Prostate gland (tissue), 2 donors: ENCODE measurements around the gene KLHL26. TPM values are rescaled to one million over a fixed set of nuclear protein-coding genes. Genes with fewer than 3 reads are reported as not detected.
"Not testable (repeated sequence)": the region's sequence is repeated elsewhere in the genome, so short reads cannot be mapped to it uniquely, and the experiment has no call there.

Experiments
- DNase-seq: peaks from one replicate; pipeline ENCODE4 v3.0.0-alpha.2; 2019; ENCODE audit warnings: low spot score
- H3K27ac ChIP-seq, 2 donors: fragments of 200-600 bp; sonication (generic); 2 replicates each; pipeline ENCODE4 v1.5.1; 2017 to 2019
- H3K27me3 ChIP-seq: fragments of 200-600 bp; sonication (generic); replicated peaks from 2 replicates; pipeline ENCODE4 v1.5.1; 2019; ENCODE audit not compliant: insufficient read depth
- H3K36me3 ChIP-seq, 2 donors: fragments of 200-600 bp; sonication (generic); 1 replicate in 1 of 2; 2 replicates in 1 of 2; pipeline versions ENCODE4 v1.5.1 to v1.8.1; 2017 to 2019
- H3K4me1 ChIP-seq: fragments of 200-600 bp; sonication (generic); replicated peaks from 2 replicates; pipeline ENCODE4 v1.5.1; 2019
- H3K4me3 ChIP-seq, 2 donors: fragments of 200-600 bp; sonication (generic); 2 replicates each; pipeline ENCODE4 v1.5.1; 2017 to 2019
- H3K9me3 ChIP-seq: fragments of 200-600 bp; sonication (generic); 2 replicates; pipeline ENCODE4 v1.5.1; 2017
- CTCF ChIP-seq, 4 experiments: fragments of 200-600 bp in 2 of 4; fragments of 450-650 bp in 2 of 4; sonication (generic) in 2 of 4; IDR thresholded peaks; 1 replicate in 3 of 4; 2 replicates in 1 of 4; pipeline ENCODE4 v1.5.1; 2016 to 2019; ENCODE audit warnings: antibody characterized with exemption in 4 of 4, mild to moderate bottlenecking in 2 of 4, moderate library complexity in 2 of 4
- POLR2A ChIP-seq: fragments of 450-650 bp; IDR thresholded peaks from one replicate; pipeline ENCODE4 v1.6.1; 2016; ENCODE audit warnings: antibody characterized with exemption, mild to moderate bottlenecking
- POLR2AphosphoS5 ChIP-seq: sonication (generic); formaldehyde crosslinking; IDR thresholded peaks from one replicate; pipeline ENCODE4 v1.6.1; 2017; ENCODE audit warnings: antibody characterized with exemption
- WGBS: methylation state at CpG from one replicate; pipeline ENCODE4 v1.1.5; 2018; 5-methylcytosine and 5-hydroxymethylcytosine counted together
- intact Hi-C: fragments of 100-400 bp; cut with DNase I; formaldehyde crosslinking; loops from one replicate; pipeline ENCODE4 v1.14.2; 2022
- total RNA-seq, 2 donors: library from RNA; depleted of rRNA; stranded (reverse); fragments of >200 nt; gene quantifications; one replicate each; pipeline ENCODE4 v1.1.0, GENCODE V29; 2016

The KLHL26 gene
- total RNA-seq, 2 donors from 2014 or later = 9.1 to 18.4 TPM

- DNase-seq = peak; percentile 39
- Histone ChIP-seq H3K4me3 (peak overlapping the region; percentile 66 to 84), H3K9me3 (no peaks in the 10 kb centered on the region), H3K4me1 (peaks cover 7% of the 10 kb centered on the region), H3K36me3 (peaks cover 0 to 3% of the 10 kb centered on the region in 2 donors), H3K27me3 (no peaks in the 10 kb centered on the region), H3K27ac (peak overlapping the region; percentile 78 to 79)
- no peak for TF ChIP-seq POLR2A
- peak in 2 of 4 experiments; percentile 45 to 48 for TF ChIP-seq CTCF (IDR thresholded peaks at IDR 0.05)
- 16% methylated on average over 42 of the region's 52 CpGs for WGBS
- intact Hi-C loops = loop anchor here (2.0 kb wide), 1 partner anchor 139 kb away; no protein-coding TSS in a partner anchor
Observed at GRCh38 chr19:18589380-18590272, 47.2 kb upstream of the KLHL26 start.

GRCh38 chr19:18590273-18591272, 46.3 kb upstream of the KLHL26 start:
- WGBS = 81% methylated on average over 40 of the region's 40 CpGs
- H3K9me3 ChIP-seq = no peaks in the 10 kb centered on the region
- intact Hi-C loops = no loop called here
- H3K27me3 ChIP-seq = no peaks in the 10 kb centered on the region
- no peak overlapping the region for H3K4me3 ChIP-seq
- H3K27ac ChIP-seq = no peak overlapping the region
- no peak for TF ChIP-seq POLR2AphosphoS5
- no peak for TF ChIP-seq POLR2A
- TF ChIP-seq CTCF (IDR thresholded peaks at IDR 0.05) = no peak
- no peak for DNase-seq
- peaks cover 0 to 3% of the 10 kb centered on the region in 2 donors for H3K36me3 ChIP-seq
- peaks cover 10% of the 10 kb centered on the region for H3K4me1 ChIP-seq

GRCh38 chr19:18591735-18592385, 45.0 kb upstream of the KLHL26 start:
- intact Hi-C loops = no loop called here
- no peak for DNase-seq
- TF ChIP-seq CTCF (IDR thresholded peaks at IDR 0.05) (no peak), POLR2A (no peak), POLR2AphosphoS5 (no peak)
- peaks cover 0 to 3% of the 10 kb centered on the region in 2 donors for H3K36me3 ChIP-seq
- H3K27ac ChIP-seq = no peak overlapping the region
- WGBS = 87% methylated on average over 22 of the region's 22 CpGs
- no peaks in the 10 kb centered on the region for H3K9me3 ChIP-seq
- H3K27me3 ChIP-seq = no peaks in the 10 kb centered on the region
- peaks cover 10% of the 10 kb centered on the region for H3K4me1 ChIP-seq
- no peak overlapping the region for H3K4me3 ChIP-seq

- WGBS = 84% methylated on average over 5 of the region's 5 CpGs
- H3K4me1 ChIP-seq, DNase-seq, H3K9me3 ChIP-seq, H3K27me3 ChIP-seq, H3K4me3 ChIP-seq, H3K27ac ChIP-seq, intact Hi-C loops, H3K36me3 ChIP-seq: not testable (repeated sequence)
Observed at GRCh38 chr19:18592732-18593131, 44.1 kb upstream of the KLHL26 start.
